ENCODE results near the gene ATP5MC3.

Gene ATP5MC3

DNA sequence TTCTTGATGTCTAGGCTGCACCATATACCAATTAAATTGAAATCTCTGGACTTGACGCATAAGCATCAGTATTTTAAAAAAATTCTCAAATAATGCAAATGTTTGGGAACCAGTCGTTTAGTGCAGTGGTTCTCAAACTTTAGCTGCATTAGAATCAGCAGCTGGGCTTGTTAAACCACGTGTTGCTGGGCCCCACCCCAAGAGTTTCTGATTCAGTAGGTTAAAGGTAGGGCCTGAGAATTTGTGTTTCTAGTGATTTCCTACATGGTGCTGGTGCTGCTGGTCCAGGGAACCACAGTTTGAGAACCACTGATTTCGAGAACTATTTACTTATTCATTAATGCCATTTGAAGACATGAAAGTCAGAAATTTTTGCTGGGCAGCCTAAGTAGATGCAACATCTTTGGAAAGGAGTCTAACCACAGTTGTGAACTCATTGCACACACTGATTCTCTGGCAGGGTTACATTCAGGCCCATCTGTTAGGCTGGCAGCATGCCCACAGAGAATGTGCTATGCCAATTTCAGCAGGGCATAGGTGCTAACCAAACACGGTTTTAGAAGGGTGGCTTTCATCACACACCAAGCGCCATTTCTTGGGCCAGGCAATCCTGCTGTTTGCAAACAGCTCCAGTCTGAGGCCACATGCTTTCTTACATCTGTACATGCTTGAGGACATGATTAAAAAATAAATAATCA is 26.4 kb upstream of the ATP5MC3 start:
- Histone ChIP-seq H4K8ac (ENCODE audit: low read depth, low read length) (no peak overlapping the region), H3K23ac (ENCODE audit: low read length) (no peak overlapping the region), H3K4me2 (ENCODE audit: low read length) (no peak overlapping the region), H3K27ac (ENCODE audit: low read depth, low read length) (no peak overlapping the region), H3K4me3 (ENCODE audit: low read length) (no peak overlapping the region), H3K36me3 (ENCODE audit: control insufficient read depth, insufficient read depth, low read length) (no peaks in the 10 kb centered on the region), H2BK15ac (replicated peaks; ENCODE audit: low read depth) (no peak overlapping the region), H3K79me2 (ENCODE audit: control insufficient read depth, insufficient read depth, low read length) (no peaks in the 10 kb centered on the region), H4K5ac (ENCODE audit: low read length) (no peak overlapping the region), H3K56ac (ENCODE audit: low read length) (no peak overlapping the region), H3K27me3 (ENCODE audit: insufficient read depth, low read length, poor library complexity) (no peaks in the 10 kb centered on the region), H3K18ac (ENCODE audit: low read length) (no peak overlapping the region), H3K4ac (ENCODE audit: low read depth, low read length) (no peak overlapping the region), H3K79me1 (ENCODE audit: low read length) (no peaks in the 10 kb centered on the region), H2AK5ac (ENCODE audit: low read length) (no peak overlapping the region), H3K4me1 (ENCODE audit: control insufficient read depth, low read depth, low read length) (no peaks in the 10 kb centered on the region), H2BK5ac (ENCODE audit: low read length) (no peak overlapping the region), H2BK120ac (ENCODE audit: low read depth, low read length) (peak overlapping the region; percentile 40), H3K9ac (ENCODE audit: low read length) (no peak overlapping the region)
- no CpG with 5 or more reads among the region's 6 CpGs for WGBS (ENCODE audit: extremely low coverage, insufficient coverage, low lambda C conversion rate)
- DNase-seq: no peak

GRCh38 chr2:175206866-175207265 is 25.4 kb upstream of the ATP5MC3 start:
- H3K36me3 ChIP-seq (ENCODE audit: control insufficient read depth, insufficient read depth, low read length): no peaks in the 10 kb centered on the region
- H2BK5ac ChIP-seq (ENCODE audit: low read length): no peak overlapping the region
- H3K4ac ChIP-seq (ENCODE audit: low read depth, low read length): no peak overlapping the region
- WGBS (ENCODE audit: extremely low coverage, insufficient coverage, low lambda C conversion rate): no CpG with 5 or more reads among the region's 3 CpGs
- no peaks in the 10 kb centered on the region for H3K79me1 ChIP-seq (ENCODE audit: low read length)
- H4K8ac ChIP-seq (ENCODE audit: low read depth, low read length): no peak overlapping the region
- H3K9ac ChIP-seq (ENCODE audit: low read length): no peak overlapping the region
- no peak overlapping the region for H3K4me3 ChIP-seq (ENCODE audit: low read length)
- H4K5ac ChIP-seq (ENCODE audit: low read length): no peak overlapping the region
- H3K4me2 ChIP-seq (ENCODE audit: low read length): no peak overlapping the region
- H2AK5ac ChIP-seq (ENCODE audit: low read length): no peak overlapping the region
- H3K18ac ChIP-seq (ENCODE audit: low read length): no peak overlapping the region
- H3K23ac ChIP-seq (ENCODE audit: low read length): no peak overlapping the region
- no peak overlapping the region for H3K56ac ChIP-seq (ENCODE audit: low read length)
- no peaks in the 10 kb centered on the region for H3K79me2 ChIP-seq (ENCODE audit: control insufficient read depth, insufficient read depth, low read length)
- H2BK15ac ChIP-seq (replicated peaks; ENCODE audit: low read depth): no peak overlapping the region
- no peaks in the 10 kb centered on the region for H3K27me3 ChIP-seq (ENCODE audit: insufficient read depth, low read length, poor library complexity)
- no peak overlapping the region for H3K27ac ChIP-seq (ENCODE audit: low read depth, low read length)
- no peaks in the 10 kb centered on the region for H3K4me1 ChIP-seq (ENCODE audit: control insufficient read depth, low read depth, low read length)
- no peak for DNase-seq
- H2BK120ac ChIP-seq (ENCODE audit: low read depth, low read length): no peak overlapping the region

- no peak overlapping the region for H3K18ac ChIP-seq (ENCODE audit: low read length)
- H3K4ac ChIP-seq (ENCODE audit: low read depth, low read length): no peak overlapping the region
- H3K4me3 ChIP-seq (ENCODE audit: low read length): no peak overlapping the region
- H3K27me3 ChIP-seq (ENCODE audit: insufficient read depth, low read length, poor library complexity): no peaks in the 10 kb centered on the region
- H2BK5ac ChIP-seq (ENCODE audit: low read length): no peak overlapping the region
- H3K27ac ChIP-seq (ENCODE audit: low read depth, low read length): no peak overlapping the region
- no peaks in the 10 kb centered on the region for H3K36me3 ChIP-seq (ENCODE audit: control insufficient read depth, insufficient read depth, low read length)
- H4K5ac ChIP-seq (ENCODE audit: low read length): no peak overlapping the region
- H2AK5ac ChIP-seq (ENCODE audit: low read length): no peak overlapping the region
- no peak for DNase-seq
- no peak overlapping the region for H3K23ac ChIP-seq (ENCODE audit: low read length)
- no peaks in the 10 kb centered on the region for H3K4me1 ChIP-seq (ENCODE audit: control insufficient read depth, low read depth, low read length)
- H3K56ac ChIP-seq (ENCODE audit: low read length): no peak overlapping the region
- no peak overlapping the region for H4K8ac ChIP-seq (ENCODE audit: low read depth, low read length)
- no CpG with 5 or more reads among the region's 3 CpGs for WGBS (ENCODE audit: extremely low coverage, insufficient coverage, low lambda C conversion rate)
- H3K79me1 ChIP-seq (ENCODE audit: low read length): no peaks in the 10 kb centered on the region
- H3K79me2 ChIP-seq (ENCODE audit: control insufficient read depth, insufficient read depth, low read length): no peaks in the 10 kb centered on the region
- H3K9ac ChIP-seq (ENCODE audit: low read length): no peak overlapping the region
- no peak overlapping the region for H2BK120ac ChIP-seq (ENCODE audit: low read depth, low read length)
- H3K4me2 ChIP-seq (ENCODE audit: low read length): no peak overlapping the region
- H2BK15ac ChIP-seq (replicated peaks; ENCODE audit: low read depth): no peak overlapping the region
Measured at GRCh38 chr2:175205523-175205922, 24.0 kb upstream of the ATP5MC3 start.

DNA sequence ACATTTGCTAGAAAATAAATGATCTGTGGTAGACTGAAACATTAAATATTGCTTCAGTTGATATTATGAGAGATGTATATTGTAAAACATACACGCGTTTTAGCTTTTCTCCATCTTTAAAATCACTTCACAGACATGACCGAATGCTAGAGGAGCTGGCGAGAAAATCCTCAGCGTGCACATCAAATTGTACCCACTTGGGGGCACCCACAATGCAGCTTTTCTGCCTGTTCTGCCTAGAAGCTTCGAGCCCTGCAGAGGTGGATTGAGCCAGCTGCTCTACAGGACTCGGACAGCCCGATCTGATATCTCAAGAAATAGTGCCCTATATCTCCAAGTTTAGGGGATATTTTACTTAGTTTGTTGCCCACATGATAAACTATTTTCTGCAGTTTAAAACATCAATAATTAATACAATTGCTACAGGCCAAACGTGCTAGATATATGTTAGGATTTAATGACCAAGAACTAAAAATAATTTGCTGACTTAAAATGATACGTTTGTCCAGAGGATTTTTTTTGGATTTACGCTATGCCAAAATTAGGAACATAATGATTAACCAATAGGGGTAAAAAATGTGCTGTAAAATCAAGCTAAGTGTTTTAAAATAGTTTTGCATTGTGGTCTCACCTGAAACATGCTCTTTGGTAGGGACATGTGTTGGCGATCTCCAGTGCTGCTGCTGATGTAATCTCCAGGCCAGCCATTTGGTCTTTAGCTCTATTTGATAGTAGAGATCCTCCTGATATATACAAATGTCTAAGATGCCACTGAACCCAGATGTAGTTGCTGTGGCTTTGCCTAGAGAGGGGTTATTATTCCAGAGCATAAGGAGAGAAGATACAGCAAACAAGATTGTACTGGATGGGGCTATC is 22.3 kb upstream of the ATP5MC3 start:
- Histone ChIP-seq H4K8ac (ENCODE audit: low read depth, low read length) (no peak overlapping the region), H3K9ac (ENCODE audit: low read length) (no peak overlapping the region), H2AK5ac (ENCODE audit: low read length) (no peak overlapping the region), H3K23ac (ENCODE audit: low read length) (no peak overlapping the region), H3K4ac (ENCODE audit: low read depth, low read length) (no peak overlapping the region), H4K5ac (ENCODE audit: low read length) (no peak overlapping the region), H3K56ac (ENCODE audit: low read length) (no peak overlapping the region), H3K18ac (ENCODE audit: low read length) (no peak overlapping the region), H3K79me2 (ENCODE audit: control insufficient read depth, insufficient read depth, low read length) (no peaks in the 10 kb centered on the region), H3K4me2 (ENCODE audit: low read length) (no peak overlapping the region), H3K36me3 (ENCODE audit: control insufficient read depth, insufficient read depth, low read length) (no peaks in the 10 kb centered on the region), H3K4me3 (ENCODE audit: low read length) (no peak overlapping the region), H3K27me3 (ENCODE audit: insufficient read depth, low read length, poor library complexity) (no peaks in the 10 kb centered on the region), H2BK15ac (replicated peaks; ENCODE audit: low read depth) (no peak overlapping the region), H3K4me1 (ENCODE audit: control insufficient read depth, low read depth, low read length) (no peaks in the 10 kb centered on the region), H3K79me1 (ENCODE audit: low read length) (no peaks in the 10 kb centered on the region), H2BK120ac (ENCODE audit: low read depth, low read length) (no peak overlapping the region), H3K27ac (ENCODE audit: low read depth, low read length) (no peak overlapping the region), H2BK5ac (ENCODE audit: low read length) (no peak overlapping the region)
- DNase-seq: peak; percentile 89
- no CpG with 5 or more reads among the region's 12 CpGs for WGBS (ENCODE audit: extremely low coverage, insufficient coverage, low lambda C conversion rate)

- Histone ChIP-seq H3K27me3 (ENCODE audit: insufficient read depth, low read length, poor library complexity) (no peaks in the 10 kb centered on the region), H3K4me3 (ENCODE audit: low read length) (no peak overlapping the region), H3K18ac (ENCODE audit: low read length) (no peak overlapping the region), H4K5ac (ENCODE audit: low read length) (no peak overlapping the region), H3K4ac (ENCODE audit: low read depth, low read length) (no peak overlapping the region), H2BK120ac (ENCODE audit: low read depth, low read length) (no peak overlapping the region), H3K79me2 (ENCODE audit: control insufficient read depth, insufficient read depth, low read length) (no peaks in the 10 kb centered on the region), H3K27ac (ENCODE audit: low read depth, low read length) (no peak overlapping the region), H4K8ac (ENCODE audit: low read depth, low read length) (no peak overlapping the region), H3K23ac (ENCODE audit: low read length) (no peak overlapping the region), H3K79me1 (ENCODE audit: low read length) (no peaks in the 10 kb centered on the region), H2AK5ac (ENCODE audit: low read length) (no peak overlapping the region), H3K9ac (ENCODE audit: low read length) (no peak overlapping the region), H2BK15ac (replicated peaks; ENCODE audit: low read depth) (no peak overlapping the region), H2BK5ac (ENCODE audit: low read length) (no peak overlapping the region), H3K36me3 (ENCODE audit: control insufficient read depth, insufficient read depth, low read length) (no peaks in the 10 kb centered on the region), H3K56ac (ENCODE audit: low read length) (no peak overlapping the region), H3K4me1 (ENCODE audit: control insufficient read depth, low read depth, low read length) (no peaks in the 10 kb centered on the region), H3K4me2 (ENCODE audit: low read length) (no peak overlapping the region)
- no peak for DNase-seq
Measured at GRCh38 chr2:175195012-175195411, 13.5 kb upstream of the ATP5MC3 start.
